Panc1 (cell line): ENCODE data around the gene ZBP1. TPM values are rescaled to one million over a fixed set of nuclear protein-coding genes. Genes with fewer than 3 reads are reported as not detected.
A peak's percentile ranks its signal among the peaks of the same experiment; 100 is the strongest.

ENCODE experiments used
- ATAC-seq: fragments of 200-7000 bp; cut with Tn5 transposase; 2 replicates; pipeline ENCODE4 v1.9.1; 2020; ENCODE audit warnings: mild to moderate bottlenecking, moderate library complexity
- BruUV-seq: library from RNA; stranded (reverse); fragments of 400-500 nt; replicated peaks from 2 replicates; lab custom pipeline; 2021; lab: Mats Ljungman, UMichigan
- CTCF ChIA-PET: fragments of 300-600 bp; sonication (Branson Sonifier 250); formaldehyde crosslinking; loops from one replicate; lab custom pipeline; 2022; ENCODE audit warnings: antibody characterized with exemption; lab: Charles Lee
- POLR2A ChIA-PET: fragments of 300-600 bp; sonication (Branson Sonifier 250); formaldehyde crosslinking; loops from one replicate; lab custom pipeline; 2022; ENCODE audit warnings: antibody characterized with exemption; lab: Charles Lee
- DNase-seq: peaks from one replicate; pipeline ENCODE4 v3.0.0-alpha.2; 2010; ENCODE audit warnings: low read depth, low spot score
- H3K27ac ChIP-seq: 2 replicates; pipeline ENCODE4 v1.5.1; 2011; ENCODE audit warnings: mild to moderate bottlenecking, low read length, inconsistent platforms
- H3K27me3 ChIP-seq: fragments of 200-500 bp; sonication (Bioruptor generic); 2 replicates; pipeline ENCODE4 v1.6.0; 2014; ENCODE audit warnings: low read length, inconsistent platforms; ENCODE audit not compliant: control insufficient read depth, insufficient read depth
- H3K36me3 ChIP-seq: fragments of 200-500 bp; sonication (Bioruptor generic); 2 replicates; pipeline ENCODE4 v1.5.1; 2014; ENCODE audit warnings: inconsistent platforms, mild to moderate bottlenecking, low read length, moderate library complexity; ENCODE audit not compliant: control insufficient read depth, insufficient read depth
- H3K4me1 ChIP-seq: 2 replicates; pipeline ENCODE4 v1.5.1; 2011; ENCODE audit warnings: inconsistent platforms, mild to moderate bottlenecking, low read length, moderate library complexity; ENCODE audit not compliant: control insufficient read depth, insufficient read depth
- H3K4me3 ChIP-seq, 2 experiments: 2 replicates each; pipeline ENCODE4 v1.5.1; 2011 to 2012; ENCODE audit warnings: low read depth in 2 of 2, low read length in 2 of 2, mild to moderate bottlenecking in 2 of 2, inconsistent platforms in 1 of 2, moderate library complexity in 1 of 2
- H3K9me3 ChIP-seq: fragments of 200-500 bp; sonication (Bioruptor generic); 2 replicates; pipeline ENCODE4 v1.5.1; 2014; ENCODE audit warnings: low read depth, mild to moderate bottlenecking, inconsistent platforms, low read length, moderate library complexity; ENCODE audit not compliant: control insufficient read depth, insufficient read depth
- POLR2AphosphoS5 ChIP-seq: IDR thresholded peaks from 2 replicates; pipeline ENCODE4 v1.6.1; 2012; ENCODE audit warnings: mild to moderate bottlenecking, low read depth, low read length, moderate library complexity
- SIN3A ChIP-seq: IDR thresholded peaks from 2 replicates; pipeline ENCODE4 v1.6.1; 2012; ENCODE audit warnings: low read depth, mild to moderate bottlenecking, low read length, moderate library complexity, borderline replicate concordance; ENCODE audit not compliant: insufficient read depth
- TCF7L2 ChIP-seq: IDR thresholded peaks from 2 replicates; pipeline ENCODE4 v1.6.1; 2011; ENCODE audit warnings: mild to moderate bottlenecking, low read depth, low read length, inconsistent platforms
- in situ Hi-C: cut with HindIII; loops from 2 replicates; pipeline ENCODE4 v1.10.0; 2016; ENCODE audit warnings: low sequenced_read_pairs, low pct_unique_long_range_greater_than_20kb
- intact Hi-C: fragments of 100-400 bp; cut with micrococcal nuclease; formaldehyde crosslinking; loops from one replicate; pipeline ENCODE4 v1.10.0; 2022; ENCODE audit not compliant: unreplicated experiment
- total RNA-seq: library from RNA; stranded (reverse); gene quantifications from one replicate; pipeline ENCODE4 v1.2.1, GENCODE V29; 2021; ENCODE audit not compliant: unreplicated experiment
- TF ChIP-seq, protein P1 (sequence below), 2 experiments: IDR thresholded peaks; 2 replicates each; pipeline ENCODE4 v1.6.1; 2011 to 2012; ENCODE audit warnings: low read depth in 2 of 2, control low read depth in 1 of 2, low read length in 1 of 2, mild to moderate bottlenecking in 1 of 2, moderate library complexity in 1 of 2; ENCODE audit not compliant: insufficient read depth in 1 of 2
- TF ChIP-seq, protein P2 (sequence below): fragments of 450-650 bp; IDR thresholded peaks from 2 replicates; pipeline ENCODE4 v1.5.1; 2017; ENCODE audit warnings: mild to moderate bottlenecking

ZBP1 gene
- total RNA-seq, 1 experiment from 2014 or later, result not detected

DNA sequence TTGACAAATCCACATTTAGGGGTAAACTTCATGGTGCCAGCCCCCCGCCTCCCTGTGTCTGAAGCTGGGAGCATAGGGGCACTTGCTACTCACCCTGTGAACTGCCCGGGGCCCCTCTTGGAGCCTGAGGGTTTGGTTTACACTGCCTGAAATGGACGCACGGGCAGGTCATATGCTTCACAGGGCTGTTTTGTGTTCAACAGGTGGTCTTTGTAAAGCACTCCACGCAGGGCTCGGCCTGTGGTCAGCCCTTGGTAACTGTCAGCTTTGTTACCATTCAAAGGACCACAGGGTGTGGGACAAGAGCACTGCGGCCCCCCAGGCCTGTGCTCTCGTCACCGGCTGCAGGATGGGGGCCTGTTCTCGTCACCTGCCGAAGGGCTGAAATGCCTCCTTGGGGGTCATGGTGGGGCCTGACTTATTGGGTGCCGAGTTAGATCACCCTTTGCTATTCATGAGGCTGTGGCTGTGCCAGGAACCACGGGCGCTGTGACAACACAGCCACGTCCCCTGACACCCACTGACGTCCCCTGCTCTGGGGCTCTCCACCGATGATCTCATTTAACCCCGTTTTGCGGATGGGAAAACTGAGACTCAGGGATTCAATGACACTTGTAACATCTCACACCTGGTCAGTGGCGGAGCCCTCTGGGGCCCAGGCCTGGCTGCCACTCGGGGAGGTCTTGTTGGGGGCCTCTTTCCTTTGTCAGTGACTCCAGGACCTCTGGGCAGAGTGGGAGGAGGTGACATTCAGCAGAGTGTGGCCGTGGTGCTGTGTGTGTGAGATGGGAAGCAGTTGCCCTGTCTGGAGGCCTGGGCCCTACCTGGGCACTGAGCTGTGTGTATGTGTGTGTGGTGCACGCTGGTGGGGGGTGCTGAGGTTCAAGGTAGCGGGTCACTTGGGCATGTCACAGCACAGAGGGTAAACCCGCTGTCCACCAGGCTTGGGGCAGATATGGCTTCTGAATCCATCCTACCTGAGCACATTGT is 24.9 kb downstream of the ZBP1 start:
- ChIA-PET CTCF (interaction anchor here (0.9 to 1.5 kb wide), 5 partner anchors 80 to 615 kb away, joined by 3 to 11 read pairs (median 5); no protein-coding TSS in a partner anchor), POLR2A (no interaction called here)
- in situ Hi-C loops, result no loop called here
- intact Hi-C loops, result no loop called here
- no peak for TF ChIP-seq SIN3A
- TF ChIP-seq TCF7L2, result no peak
- no peaks in the 10 kb centered on the region for H3K9me3 ChIP-seq
- DNase-seq (no peak), ATAC-seq (no peak)
- no peaks in the 10 kb centered on the region; the same call in 1 of the 2 replicates for H3K4me1 ChIP-seq
- H3K36me3 ChIP-seq, result no peaks in the 10 kb centered on the region
- BruUV-seq, result no TSS peak
- no peaks in the 10 kb centered on the region for H3K27me3 ChIP-seq
- no peak overlapping the region for H3K27ac ChIP-seq
- H3K4me3 ChIP-seq, result no peak overlapping the region

DNA sequence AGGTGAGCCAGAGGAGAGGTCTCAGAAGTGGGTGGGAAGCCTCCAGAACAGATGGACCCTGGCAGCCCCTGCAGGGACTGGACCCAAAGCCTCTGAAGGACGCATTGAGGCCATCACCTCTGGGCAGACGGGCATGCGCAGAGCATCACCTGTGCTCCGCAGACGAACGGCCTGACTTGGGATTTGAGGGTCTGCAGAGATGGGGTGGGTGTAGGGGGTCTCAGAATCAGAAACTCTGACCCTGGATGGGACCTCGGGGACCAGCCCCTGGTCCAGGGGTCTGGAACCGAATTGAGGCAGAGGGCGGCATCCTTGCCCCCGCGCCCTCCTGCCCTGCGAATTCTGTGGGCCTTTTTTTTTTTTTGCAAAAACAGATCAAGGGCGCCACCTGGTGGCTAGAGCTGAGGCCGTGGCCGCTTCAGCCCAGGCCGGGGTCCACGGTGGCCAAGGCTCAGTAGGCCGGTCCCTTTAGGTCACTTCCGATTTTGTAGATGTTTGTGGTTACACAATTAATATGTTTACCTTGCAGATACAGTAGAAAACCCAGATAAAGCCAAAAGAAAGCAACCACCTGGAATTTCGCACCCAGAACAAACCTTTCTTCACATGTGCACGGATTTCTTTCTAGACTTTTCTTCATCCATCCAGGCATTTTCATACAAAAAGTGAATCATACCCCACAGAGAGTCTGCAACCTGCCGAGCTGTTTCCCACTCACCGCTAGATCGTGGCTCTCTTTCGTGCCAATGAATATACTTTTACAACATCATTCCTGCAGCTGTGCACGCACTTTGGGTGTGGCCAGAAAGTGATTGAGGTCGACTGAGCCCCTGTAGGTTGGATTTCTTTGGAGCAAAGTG is 25.9 kb downstream of the ZBP1 start:
- no peak for DNase-seq

DNA sequence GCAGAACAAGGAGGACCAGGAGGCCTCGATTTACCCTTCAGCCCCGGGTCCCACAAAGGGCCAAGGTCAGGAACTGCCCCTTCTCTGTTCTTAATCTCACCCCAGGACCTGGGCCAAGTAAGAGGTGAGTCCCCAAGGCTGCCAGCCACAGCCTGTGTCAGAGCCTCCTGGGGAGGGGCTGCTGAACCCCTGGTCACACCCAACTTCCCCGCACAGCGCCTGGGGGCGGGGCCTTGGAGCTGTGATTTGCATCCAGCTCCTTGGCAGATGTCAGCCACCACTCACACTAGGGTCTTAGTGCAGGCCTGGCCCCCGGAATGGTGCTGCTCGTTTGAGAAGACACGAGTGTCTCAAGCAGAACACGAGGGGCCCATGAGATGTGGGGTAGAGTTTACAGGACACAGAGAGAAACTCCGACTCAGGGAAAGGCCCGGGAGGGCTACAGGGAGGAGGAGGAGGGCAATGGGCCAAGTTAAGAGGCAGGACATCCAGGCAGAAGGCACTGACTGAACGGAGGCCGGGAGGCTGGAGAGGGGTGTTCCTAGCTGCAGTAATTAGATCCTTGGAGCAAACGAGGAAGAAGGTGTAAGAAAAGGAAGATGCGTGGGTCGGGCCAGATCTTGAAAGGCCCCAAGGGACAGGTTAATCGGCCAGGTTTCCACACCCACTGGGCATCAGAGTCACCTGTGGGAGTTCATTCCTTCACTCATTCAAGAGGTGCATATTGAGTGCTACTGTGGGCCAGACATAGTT is 26.9 kb downstream of the ZBP1 start:
- no peak for TF ChIP-seq SIN3A
- TF ChIP-seq POLR2AphosphoS5, result no peak
- TF ChIP-seq TCF7L2, result no peak
- TF ChIP-seq, protein P1, sequence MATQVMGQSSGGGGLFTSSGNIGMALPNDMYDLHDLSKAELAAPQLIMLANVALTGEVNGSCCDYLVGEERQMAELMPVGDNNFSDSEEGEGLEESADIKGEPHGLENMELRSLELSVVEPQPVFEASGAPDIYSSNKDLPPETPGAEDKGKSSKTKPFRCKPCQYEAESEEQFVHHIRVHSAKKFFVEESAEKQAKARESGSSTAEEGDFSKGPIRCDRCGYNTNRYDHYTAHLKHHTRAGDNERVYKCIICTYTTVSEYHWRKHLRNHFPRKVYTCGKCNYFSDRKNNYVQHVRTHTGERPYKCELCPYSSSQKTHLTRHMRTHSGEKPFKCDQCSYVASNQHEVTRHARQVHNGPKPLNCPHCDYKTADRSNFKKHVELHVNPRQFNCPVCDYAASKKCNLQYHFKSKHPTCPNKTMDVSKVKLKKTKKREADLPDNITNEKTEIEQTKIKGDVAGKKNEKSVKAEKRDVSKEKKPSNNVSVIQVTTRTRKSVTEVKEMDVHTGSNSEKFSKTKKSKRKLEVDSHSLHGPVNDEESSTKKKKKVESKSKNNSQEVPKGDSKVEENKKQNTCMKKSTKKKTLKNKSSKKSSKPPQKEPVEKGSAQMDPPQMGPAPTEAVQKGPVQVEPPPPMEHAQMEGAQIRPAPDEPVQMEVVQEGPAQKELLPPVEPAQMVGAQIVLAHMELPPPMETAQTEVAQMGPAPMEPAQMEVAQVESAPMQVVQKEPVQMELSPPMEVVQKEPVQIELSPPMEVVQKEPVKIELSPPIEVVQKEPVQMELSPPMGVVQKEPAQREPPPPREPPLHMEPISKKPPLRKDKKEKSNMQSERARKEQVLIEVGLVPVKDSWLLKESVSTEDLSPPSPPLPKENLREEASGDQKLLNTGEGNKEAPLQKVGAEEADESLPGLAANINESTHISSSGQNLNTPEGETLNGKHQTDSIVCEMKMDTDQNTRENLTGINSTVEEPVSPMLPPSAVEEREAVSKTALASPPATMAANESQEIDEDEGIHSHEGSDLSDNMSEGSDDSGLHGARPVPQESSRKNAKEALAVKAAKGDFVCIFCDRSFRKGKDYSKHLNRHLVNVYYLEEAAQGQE (IDR thresholded peaks at IDR 0.05; ENCODE audit: insufficient read depth in 1 of 2, low read depth in 2 of 2, low read length in 1 of 2), result no peak
- TF ChIP-seq, protein P2, sequence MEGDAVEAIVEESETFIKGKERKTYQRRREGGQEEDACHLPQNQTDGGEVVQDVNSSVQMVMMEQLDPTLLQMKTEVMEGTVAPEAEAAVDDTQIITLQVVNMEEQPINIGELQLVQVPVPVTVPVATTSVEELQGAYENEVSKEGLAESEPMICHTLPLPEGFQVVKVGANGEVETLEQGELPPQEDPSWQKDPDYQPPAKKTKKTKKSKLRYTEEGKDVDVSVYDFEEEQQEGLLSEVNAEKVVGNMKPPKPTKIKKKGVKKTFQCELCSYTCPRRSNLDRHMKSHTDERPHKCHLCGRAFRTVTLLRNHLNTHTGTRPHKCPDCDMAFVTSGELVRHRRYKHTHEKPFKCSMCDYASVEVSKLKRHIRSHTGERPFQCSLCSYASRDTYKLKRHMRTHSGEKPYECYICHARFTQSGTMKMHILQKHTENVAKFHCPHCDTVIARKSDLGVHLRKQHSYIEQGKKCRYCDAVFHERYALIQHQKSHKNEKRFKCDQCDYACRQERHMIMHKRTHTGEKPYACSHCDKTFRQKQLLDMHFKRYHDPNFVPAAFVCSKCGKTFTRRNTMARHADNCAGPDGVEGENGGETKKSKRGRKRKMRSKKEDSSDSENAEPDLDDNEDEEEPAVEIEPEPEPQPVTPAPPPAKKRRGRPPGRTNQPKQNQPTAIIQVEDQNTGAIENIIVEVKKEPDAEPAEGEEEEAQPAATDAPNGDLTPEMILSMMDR, result no peak
- DNase-seq (no peak), ATAC-seq (no peak)
- ChIA-PET CTCF (no interaction called here), POLR2A (no interaction called here)
- Histone ChIP-seq H3K4me1 (no peaks in the 10 kb centered on the region; the same call in 1 of the 2 replicates), H3K27me3 (no peaks in the 10 kb centered on the region), H3K27ac (no peak overlapping the region), H3K4me3 (no peak overlapping the region), H3K9me3 (no peaks in the 10 kb centered on the region), H3K36me3 (no peaks in the 10 kb centered on the region)
- intact Hi-C loops, result no loop called here
- in situ Hi-C loops, result no loop called here
- no TSS peak for BruUV-seq

More for the DNA sequence above, 25.9 kb downstream of the ZBP1 start:
- in situ Hi-C loops, result no loop called here
- Histone ChIP-seq H3K9me3 (no peaks in the 10 kb centered on the region), H3K27me3 (no peaks in the 10 kb centered on the region), H3K27ac (no peak overlapping the region), H3K36me3 (no peaks in the 10 kb centered on the region), H3K4me1 (no peaks in the 10 kb centered on the region; the same call in 1 of the 2 replicates), H3K4me3 (no peak overlapping the region)
- no TSS peak for BruUV-seq
- CTCF ChIA-PET, result interaction anchor here (0.6 to 1.2 kb wide), 7 partner anchors 12 to 1197 kb away, joined by 3 to 11 read pairs (median 3); no protein-coding TSS in a partner anchor
- peak; percentile 44; the same call in 1 of the 2 replicates for ATAC-seq
- TF ChIP-seq SIN3A, result no peak
- TF ChIP-seq, protein P2, result peak; percentile 85
- POLR2A ChIA-PET, result no interaction called here
- intact Hi-C loops, result loop anchor here (1.0 kb wide), 1 partner anchor 81 kb away; no protein-coding TSS in a partner anchor
